HepG2 (cell line): ENCODE results near the gene MN1.

Experiments used
- EZH2 ChIP-seq: conservative IDR thresholded peaks from 2 replicates; pipeline ENCODE4 v1.6.1; 2012; ENCODE audit warnings: mild to moderate bottlenecking, low read depth, low read length, moderate library complexity
- HDAC6 ChIP-seq: fragments of 200-600 bp; sonication (generic); IDR thresholded peaks from 2 replicates; pipeline ENCODE4 v1.7.0; 2017; ENCODE audit warnings: mild to moderate bottlenecking, antibody characterized with exemption, low read length, low read depth
- POLR2AphosphoS5 ChIP-seq: IDR thresholded peaks from 2 replicates; pipeline ENCODE4 v1.6.1; 2012; ENCODE audit warnings: low read depth, low read length
- TP53 ChIP-seq: sonication (generic); formaldehyde crosslinking; conservative IDR thresholded peaks from 2 replicates; pipeline ENCODE4 v1.4.0; 2020; ENCODE audit warnings: missing genetic modification reagents
- ZNF563 ChIP-seq: sonication (generic); formaldehyde crosslinking; IDR thresholded peaks from 2 replicates; pipeline ENCODE4 v1.8.0; 2022; ENCODE audit warnings: mild to moderate bottlenecking, moderate library complexity, missing genetic modification reagents
- TF ChIP-seq, protein P1 (sequence below): sonication (generic); formaldehyde crosslinking; IDR thresholded peaks from 2 replicates; pipeline ENCODE4 v1.4.0; 2020; ENCODE audit warnings: missing genetic modification reagents, borderline replicate concordance
- TF ChIP-seq, protein P2 (sequence below): sonication (generic); formaldehyde crosslinking; IDR thresholded peaks from 2 replicates; pipeline ENCODE4 v1.4.0; 2020; ENCODE audit warnings: low read depth, missing genetic modification reagents
- TF ChIP-seq, protein P3 (sequence below): sonication (generic); formaldehyde crosslinking; IDR thresholded peaks from 2 replicates; pipeline ENCODE4 v1.5.0; 2020; ENCODE audit warnings: missing genetic modification reagents

DNA sequence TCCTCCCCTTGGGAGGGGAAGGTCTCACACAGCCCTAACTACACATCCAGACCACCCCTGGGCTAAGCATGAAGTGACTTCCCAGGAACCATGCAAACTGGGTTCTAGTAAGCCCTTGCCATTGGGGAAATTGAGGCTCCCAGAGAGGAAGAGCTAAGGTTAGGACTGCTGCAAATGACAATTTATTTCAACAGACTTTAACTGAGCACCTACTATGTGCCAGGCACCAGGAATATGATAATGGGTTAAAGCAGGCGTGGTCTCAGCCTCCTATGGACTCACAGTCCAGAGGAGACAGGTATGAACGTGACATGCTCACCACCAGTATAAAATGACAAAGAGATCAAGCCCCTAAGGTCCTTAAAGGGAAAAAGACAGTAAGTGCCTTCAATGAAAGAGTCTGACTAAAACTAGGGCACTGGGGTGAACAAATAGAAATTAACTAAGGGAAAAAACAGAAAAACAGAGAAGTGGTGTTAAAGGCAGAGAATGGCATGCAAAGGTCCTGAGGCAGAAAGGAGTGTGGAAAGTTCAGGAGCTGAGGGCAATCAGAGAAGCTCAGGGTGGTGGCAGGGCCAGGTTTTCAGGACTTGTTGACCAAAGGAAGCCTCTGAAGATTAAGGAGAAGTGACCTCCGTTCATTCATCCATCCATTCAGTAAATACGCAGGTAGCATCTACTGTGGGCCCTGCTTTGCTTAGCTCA is 14.4 kb upstream of the MN1 start:
- TF ChIP-seq HDAC6 (no peak), POLR2AphosphoS5 (no peak), EZH2 (no peak), ZNF563 (no peak), TP53 (CRISPR knock-in tag) (no peak)
- TF ChIP-seq, protein P1, sequence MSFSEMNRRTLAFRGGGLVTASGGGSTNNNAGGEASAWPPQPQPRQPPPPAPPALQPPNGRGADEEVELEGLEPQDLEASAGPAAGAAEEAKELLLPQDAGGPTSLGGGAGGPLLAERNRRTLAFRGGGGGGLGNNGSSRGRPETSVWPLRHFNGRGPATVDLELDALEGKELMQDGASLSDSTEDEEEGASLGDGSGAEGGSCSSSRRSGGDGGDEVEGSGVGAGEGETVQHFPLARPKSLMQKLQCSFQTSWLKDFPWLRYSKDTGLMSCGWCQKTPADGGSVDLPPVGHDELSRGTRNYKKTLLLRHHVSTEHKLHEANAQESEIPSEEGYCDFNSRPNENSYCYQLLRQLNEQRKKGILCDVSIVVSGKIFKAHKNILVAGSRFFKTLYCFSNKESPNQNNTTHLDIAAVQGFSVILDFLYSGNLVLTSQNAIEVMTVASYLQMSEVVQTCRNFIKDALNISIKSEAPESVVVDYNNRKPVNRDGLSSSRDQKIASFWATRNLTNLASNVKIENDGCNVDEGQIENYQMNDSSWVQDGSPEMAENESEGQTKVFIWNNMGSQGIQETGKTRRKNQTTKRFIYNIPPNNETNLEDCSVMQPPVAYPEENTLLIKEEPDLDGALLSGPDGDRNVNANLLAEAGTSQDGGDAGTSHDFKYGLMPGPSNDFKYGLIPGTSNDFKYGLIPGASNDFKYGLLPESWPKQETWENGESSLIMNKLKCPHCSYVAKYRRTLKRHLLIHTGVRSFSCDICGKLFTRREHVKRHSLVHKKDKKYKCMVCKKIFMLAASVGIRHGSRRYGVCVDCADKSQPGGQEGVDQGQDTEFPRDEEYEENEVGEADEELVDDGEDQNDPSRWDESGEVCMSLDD (CRISPR knock-in tag) = no peak
- TF ChIP-seq, protein P2, sequence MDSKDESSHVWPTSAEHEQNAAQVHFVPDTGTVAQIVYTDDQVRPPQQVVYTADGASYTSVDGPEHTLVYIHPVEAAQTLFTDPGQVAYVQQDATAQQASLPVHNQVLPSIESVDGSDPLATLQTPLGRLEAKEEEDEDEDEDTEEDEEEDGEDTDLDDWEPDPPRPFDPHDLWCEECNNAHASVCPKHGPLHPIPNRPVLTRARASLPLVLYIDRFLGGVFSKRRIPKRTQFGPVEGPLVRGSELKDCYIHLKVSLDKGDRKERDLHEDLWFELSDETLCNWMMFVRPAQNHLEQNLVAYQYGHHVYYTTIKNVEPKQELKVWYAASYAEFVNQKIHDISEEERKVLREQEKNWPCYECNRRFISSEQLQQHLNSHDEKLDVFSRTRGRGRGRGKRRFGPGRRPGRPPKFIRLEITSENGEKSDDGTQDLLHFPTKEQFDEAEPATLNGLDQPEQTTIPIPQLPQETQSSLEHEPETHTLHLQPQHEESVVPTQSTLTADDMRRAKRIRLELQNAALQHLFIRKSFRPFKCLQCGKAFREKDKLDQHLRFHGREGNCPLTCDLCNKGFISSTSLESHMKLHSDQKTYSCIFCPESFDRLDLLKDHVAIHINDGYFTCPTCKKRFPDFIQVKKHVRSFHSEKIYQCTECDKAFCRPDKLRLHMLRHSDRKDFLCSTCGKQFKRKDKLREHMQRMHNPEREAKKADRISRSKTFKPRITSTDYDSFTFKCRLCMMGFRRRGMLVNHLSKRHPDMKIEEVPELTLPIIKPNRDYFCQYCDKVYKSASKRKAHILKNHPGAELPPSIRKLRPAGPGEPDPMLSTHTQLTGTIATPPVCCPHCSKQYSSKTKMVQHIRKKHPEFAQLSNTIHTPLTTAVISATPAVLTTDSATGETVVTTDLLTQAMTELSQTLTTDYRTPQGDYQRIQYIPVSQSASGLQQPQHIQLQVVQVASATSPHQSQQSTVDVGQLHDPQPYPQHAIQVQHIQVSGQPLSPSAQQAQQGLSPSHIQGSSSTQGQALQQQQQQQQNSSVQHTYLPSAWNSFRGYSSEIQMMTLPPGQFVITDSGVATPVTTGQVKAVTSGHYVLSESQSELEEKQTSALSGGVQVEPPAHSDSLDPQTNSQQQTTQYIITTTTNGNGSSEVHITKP (CRISPR knock-in tag) = no peak
- TF ChIP-seq, protein P3, sequence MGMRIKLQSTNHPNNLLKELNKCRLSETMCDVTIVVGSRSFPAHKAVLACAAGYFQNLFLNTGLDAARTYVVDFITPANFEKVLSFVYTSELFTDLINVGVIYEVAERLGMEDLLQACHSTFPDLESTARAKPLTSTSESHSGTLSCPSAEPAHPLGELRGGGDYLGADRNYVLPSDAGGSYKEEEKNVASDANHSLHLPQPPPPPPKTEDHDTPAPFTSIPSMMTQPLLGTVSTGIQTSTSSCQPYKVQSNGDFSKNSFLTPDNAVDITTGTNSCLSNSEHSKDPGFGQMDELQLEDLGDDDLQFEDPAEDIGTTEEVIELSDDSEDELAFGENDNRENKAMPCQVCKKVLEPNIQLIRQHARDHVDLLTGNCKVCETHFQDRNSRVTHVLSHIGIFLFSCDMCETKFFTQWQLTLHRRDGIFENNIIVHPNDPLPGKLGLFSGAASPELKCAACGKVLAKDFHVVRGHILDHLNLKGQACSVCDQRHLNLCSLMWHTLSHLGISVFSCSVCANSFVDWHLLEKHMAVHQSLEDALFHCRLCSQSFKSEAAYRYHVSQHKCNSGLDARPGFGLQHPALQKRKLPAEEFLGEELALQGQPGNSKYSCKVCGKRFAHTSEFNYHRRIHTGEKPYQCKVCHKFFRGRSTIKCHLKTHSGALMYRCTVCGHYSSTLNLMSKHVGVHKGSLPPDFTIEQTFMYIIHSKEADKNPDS (CRISPR knock-in tag) = no peak
